ENCODE measurements around the gene TMEM92. TPM values are rescaled to one million over a fixed set of nuclear protein-coding genes. Genes with fewer than 3 reads are reported as not detected.

The TMEM92 gene
- total and polyA plus RNA-seq, 10 of the 15 experiments (the other 5 are each of a cell fraction or from before 2014, with no cell fraction given), result 0.11 to 1.2 (median 0.32) TPM

GRCh38 chr17:50318501-50319285, 44.4 kb downstream of the TMEM92 start:
- ChIA-PET CTCF (interaction anchor here (1.6 to 4.3 kb wide), 7 partner anchors 10 to 149 kb away, joined by 5 to 23 read pairs (median 9); no protein-coding TSS in a partner anchor), SMC1A (ENCODE audit: uncharacterized antibody, unreplicated experiment) (interaction anchor here (0.9 to 1.6 kb wide), 6 partner anchors 9 to 225 kb away, joined by 3 to 9 read pairs (median 4); no protein-coding TSS in a partner anchor), POLR2A (interaction anchor here (0.8 to 1.2 kb wide), 3 partner anchors 9 to 27 kb away, joined by 3 to 4 read pairs (median 3); no protein-coding TSS in a partner anchor), RAD21 (ENCODE audit: unreplicated experiment) (interaction anchor here (0.6 to 3.7 kb wide), 6 partner anchors 9 to 166 kb away, joined by 3 to 17 read pairs (median 4); partner anchors contain the start of gene XYLT2)
- Histone ChIP-seq H3K9me3 (replicated peaks; ENCODE audit: control insufficient read depth, insufficient read depth, low read length) (no peaks in the 10 kb centered on the region; the same call in 2 of the 3 replicates), H2AFZ (ENCODE audit: control insufficient read depth, low read depth, low read length) (no peak overlapping the region), H3K4me1 (ENCODE audit: control insufficient read depth, insufficient read depth, low read length) (peaks cover 4% of the 10 kb centered on the region; the same call in 1 of the 2 replicates), H3K27ac (ENCODE audit: control insufficient read depth, insufficient read depth) (no peak overlapping the region), H3K9ac (ENCODE audit: control insufficient read depth, insufficient read depth, low read length) (no peak overlapping the region), H3K4me2 (ENCODE audit: control insufficient read depth, insufficient read depth) (no peak overlapping the region), H4K20me1 (ENCODE audit: control insufficient read depth, insufficient read depth) (no peaks in the 10 kb centered on the region), H3K27me3 (replicated peaks in 1 of 2; ENCODE audit: control insufficient read depth in 2 of 2, insufficient read depth in 2 of 2, low read length in 1 of 2) (no peaks in the 10 kb centered on the region), H3K4me3 (no peak overlapping the region), H3K36me3 (ENCODE audit: control insufficient read depth in 2 of 2, insufficient read depth in 2 of 2, low read length in 1 of 2) (no peaks in the 10 kb centered on the region), H3K79me2 (ENCODE audit: control insufficient read depth, insufficient read depth, low read length) (no peaks in the 10 kb centered on the region)
- intact Hi-C loops (cut with micrococcal nuclease; ENCODE audit: unreplicated experiment) (no loop called here), in situ Hi-C loops (cut with MboI) (no loop called here)
- no peak for FAIRE-seq
- ATAC-seq, result no peak
- no TSS peak for BruUV-seq (replicated peaks)
- DNase-seq (ENCODE audit: low read depth, low spot score), result no peak
- 74% methylated on average over 10 of the region's 10 CpGs for WGBS (ENCODE audit: insufficient coverage, insufficient replicate concordance, low lambda C conversion rate, missing lambda C conversion rate)
- TF ChIP-seq USF2 (IDR thresholded peaks at IDR 0.05; ENCODE audit: borderline replicate concordance, low read depth, low read length) (no peak), KAT2A (conservative IDR thresholded peaks at IDR 0.05; ENCODE audit: control insufficient read depth, low read depth, low read length) (no peak), LARP7 (IDR thresholded peaks at IDR 0.05) (no peak), GATAD2B (conservative IDR thresholded peaks at IDR 0.05; ENCODE audit: low read depth) (no peak)

All from GM12878 (cell line).